GM10847 (cell line): Measurements from ENCODE around the gene KIF1B.
A peak's percentile ranks its signal among the peaks of the same experiment; 100 is the strongest.

ENCODE experiments used
- POLR2A ChIP-seq: IDR thresholded peaks from 2 replicates; pipeline ENCODE4 v1.6.1; 2011; ENCODE audit not compliant: insufficient read length; ENCODE audit errors: extremely low read depth

KIF1B gene

DNA sequence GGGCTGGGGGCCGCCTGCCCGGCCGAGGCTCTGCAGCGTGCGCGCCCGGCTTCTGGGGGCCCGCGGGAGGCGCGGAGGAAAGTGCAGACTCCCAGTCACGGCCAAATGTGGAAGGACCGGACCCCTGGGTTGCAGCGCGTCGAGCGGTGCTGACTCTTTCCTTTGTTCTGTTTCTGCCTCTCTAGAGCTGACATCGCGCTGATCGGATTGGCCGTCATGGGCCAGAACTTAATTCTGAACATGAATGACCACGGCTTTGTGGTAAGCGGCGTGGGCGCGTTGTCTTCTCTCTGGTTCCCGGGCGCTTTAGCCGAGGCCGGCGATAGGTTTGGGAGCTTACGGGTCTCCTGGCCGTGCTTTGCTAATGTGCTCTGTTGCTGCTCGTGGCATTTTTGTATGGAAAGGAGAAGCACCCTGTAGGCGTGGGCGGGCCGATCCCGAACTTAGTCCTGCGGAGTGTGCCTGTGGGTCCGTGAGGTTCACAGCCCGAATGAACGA lies 189.1 kb downstream of the KIF1B start:
- no peak for TF ChIP-seq POLR2A

DNA sequence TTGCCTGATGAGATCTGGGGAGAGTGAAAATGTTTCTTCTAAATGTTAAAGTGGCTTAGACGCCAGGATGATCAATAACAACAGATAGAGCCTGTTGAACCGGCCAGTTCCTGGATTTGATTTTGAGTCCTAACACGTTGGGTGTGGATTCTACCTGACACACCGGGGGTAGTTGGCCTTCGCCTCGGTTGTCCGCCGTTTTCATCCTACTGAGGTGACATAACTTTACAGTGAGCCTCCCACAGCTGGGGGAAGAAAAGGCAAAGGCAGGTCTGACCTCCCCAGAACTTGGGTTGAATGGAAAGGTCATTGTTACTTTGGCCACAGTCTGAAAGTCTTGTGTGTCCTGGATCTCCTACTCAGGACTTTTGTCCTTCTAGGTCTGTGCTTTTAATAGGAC lies 189.6 kb downstream of the KIF1B start:
- no peak for TF ChIP-seq POLR2A

DNA sequence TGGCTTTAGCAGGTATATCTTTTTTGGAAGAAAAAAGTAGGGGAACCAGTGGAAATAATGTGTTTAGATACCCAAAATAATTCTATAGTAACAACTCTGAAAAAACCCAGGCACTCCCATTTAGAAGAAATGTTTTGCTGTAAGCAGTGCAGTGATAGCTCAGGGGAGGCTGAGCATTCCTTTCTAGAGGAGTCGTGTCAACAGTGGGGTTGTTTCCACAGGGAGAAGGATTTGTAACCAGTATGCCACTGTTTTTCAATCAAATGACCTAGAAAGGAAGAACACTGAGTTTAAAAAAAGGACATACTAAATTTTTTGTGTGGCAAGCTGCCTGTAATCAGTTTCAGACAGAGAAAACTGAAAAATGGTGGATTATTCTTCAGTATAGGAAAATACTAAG lies 190.9 kb downstream of the KIF1B start:
- no peak for TF ChIP-seq POLR2A

DNA sequence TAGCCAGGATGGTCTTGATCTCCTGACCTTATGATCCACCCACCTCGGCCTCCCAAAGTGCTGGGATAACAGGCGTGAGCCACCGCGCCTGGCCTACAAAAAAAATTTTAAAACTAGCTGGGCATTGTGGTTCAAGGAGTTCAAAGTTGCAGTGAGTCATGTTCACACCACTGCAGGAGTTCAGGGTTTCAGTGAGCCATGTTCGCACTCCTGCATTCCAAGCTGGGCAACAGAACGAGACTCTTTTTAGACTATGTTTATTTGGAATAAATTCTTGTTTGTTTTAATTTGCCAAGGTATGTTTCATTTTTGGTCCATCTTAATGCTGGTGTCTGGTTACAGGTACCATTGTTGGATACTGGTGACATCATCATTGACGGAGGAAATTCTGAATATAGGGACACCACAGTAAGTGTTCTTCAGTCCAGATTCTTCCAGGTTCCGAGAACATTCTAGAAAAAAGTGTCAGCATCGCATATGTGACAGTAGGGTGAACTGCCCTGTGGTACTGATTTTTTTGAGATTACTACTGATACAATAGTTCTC lies 192.4 kb downstream of the KIF1B start:
- no peak for TF ChIP-seq POLR2A

DNA sequence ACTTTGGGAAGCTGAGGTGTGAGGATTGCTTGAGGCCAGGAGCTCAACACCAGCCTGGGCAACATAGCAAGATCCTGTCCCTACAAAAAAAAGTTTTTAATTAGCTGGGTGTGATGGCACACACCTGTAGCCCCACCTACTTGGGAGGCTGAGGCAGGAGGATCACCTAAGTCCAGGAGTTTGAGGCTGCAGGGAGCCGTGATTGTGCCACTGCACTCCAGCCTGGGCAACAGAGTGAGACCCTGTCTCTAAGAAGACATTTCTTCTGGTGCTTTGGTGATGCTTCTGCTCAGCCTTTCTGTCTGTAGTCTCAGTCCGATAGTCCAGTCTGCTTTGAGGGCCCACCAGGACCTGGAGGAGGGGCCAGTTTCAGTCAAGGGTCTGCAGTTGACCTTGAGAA lies 196.8 kb downstream of the KIF1B start:
- no peak for TF ChIP-seq POLR2A

DNA sequence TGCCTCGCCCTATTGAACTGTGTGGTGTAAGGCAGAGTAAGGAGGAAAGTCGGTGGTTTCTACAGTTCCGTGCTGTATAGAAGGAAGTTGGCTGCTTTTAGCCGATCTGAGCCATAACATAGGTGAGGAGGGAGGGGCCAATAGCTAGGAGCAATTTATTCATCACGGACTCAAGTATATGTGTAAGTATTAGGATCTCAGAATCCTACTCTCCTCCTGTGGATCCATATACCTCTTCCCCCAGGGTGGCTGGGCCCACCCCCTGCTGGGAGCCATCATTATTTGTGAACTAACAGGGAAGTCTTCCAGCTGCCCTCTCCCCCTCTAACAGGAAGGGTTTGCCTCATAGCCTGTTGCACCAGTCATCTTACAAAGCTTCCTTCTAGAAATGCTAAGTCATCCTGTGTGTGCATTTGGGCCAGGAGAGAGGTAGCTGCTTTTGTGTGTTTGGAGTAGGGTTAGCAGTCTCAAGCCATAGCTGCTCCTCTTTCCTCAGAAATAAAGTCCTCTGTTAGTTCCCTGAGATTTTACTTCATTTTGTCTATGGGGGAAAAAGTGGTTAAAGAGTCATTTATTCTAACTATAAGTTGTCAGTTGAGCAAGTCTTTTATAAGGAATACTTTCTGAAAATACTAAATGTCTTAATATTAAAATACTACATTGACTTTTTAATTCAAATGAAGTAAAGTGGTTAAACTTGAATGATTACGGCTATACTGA lies 205.0 kb downstream of the KIF1B start:
- no peak for TF ChIP-seq POLR2A

DNA sequence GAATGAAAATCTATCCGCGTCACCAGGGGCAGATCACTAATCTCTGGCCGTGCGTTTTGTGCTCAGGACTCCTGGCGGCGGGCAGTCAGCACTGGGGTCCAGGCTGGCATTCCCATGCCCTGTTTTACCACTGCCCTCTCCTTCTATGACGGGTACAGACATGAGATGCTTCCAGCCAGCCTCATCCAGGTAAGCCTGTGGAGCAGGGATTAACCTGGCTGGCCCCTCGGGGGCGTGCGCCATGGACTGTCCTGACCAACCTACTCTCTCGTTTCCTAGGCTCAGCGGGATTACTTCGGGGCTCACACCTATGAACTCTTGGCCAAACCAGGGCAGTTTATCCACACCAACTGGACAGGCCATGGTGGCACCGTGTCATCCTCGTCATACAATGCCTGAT lies 209.0 kb downstream of the KIF1B start:
- no peak for TF ChIP-seq POLR2A

DNA sequence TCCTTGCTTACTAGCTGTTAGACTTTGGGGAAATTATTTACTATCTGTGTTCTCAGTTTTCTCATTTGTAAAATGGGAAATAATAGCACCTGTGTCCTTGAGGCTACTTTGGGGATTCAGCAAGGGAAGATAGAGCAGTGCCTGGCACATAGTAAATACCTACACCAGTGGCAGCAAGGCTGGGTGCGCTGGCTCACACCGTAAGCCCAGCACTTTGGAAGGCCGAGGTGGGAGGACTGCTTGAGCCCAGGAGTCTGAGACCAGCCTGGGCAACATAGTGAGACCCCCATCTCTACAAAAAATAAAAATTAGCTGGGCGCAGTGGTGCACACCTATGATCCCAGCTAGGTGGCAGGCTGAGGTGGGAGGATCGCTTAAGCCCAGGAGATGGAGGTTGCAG lies 211.3 kb downstream of the KIF1B start:
- TF ChIP-seq POLR2A = no peak

DNA sequence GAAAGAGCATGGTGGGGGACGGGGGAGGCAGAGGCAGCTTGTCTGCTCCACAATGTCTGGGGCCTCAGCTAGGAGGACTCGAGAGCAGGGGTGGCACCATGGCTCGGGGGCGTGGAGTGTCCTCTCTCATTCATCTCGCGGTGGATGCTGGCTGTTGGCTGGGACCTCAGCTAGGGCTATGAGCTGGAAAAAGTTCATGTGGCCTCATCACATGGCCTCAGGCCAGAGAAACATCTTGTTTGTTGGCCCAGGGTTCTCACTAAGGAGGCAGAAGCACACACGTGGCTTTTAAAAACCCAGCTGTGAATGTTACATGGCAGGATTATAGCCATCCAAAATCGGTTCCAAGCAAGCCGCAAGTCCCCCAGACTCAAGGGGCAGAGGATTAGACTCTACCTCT lies 213.7 kb downstream of the KIF1B start:
- no peak for TF ChIP-seq POLR2A

DNA sequence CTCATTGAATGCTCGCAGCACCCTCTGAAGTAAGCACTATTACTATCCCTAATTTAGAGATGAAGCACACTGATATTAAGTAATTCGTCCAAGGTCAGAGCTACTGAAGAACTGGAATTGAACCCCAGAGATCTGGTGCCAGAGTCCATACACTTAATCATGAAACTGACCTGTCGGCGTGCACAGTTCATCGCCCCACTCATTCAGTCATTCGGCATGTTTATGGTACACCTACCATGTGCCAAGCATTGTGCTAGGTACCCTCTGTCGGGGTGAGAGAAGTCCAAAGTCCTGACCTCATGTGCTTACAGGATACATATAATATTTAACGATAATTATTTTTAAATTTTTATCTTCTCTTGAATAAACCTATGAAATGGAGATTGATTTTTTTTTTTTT lies 214.3 kb downstream of the KIF1B start:
- TF ChIP-seq POLR2A = no peak

DNA sequence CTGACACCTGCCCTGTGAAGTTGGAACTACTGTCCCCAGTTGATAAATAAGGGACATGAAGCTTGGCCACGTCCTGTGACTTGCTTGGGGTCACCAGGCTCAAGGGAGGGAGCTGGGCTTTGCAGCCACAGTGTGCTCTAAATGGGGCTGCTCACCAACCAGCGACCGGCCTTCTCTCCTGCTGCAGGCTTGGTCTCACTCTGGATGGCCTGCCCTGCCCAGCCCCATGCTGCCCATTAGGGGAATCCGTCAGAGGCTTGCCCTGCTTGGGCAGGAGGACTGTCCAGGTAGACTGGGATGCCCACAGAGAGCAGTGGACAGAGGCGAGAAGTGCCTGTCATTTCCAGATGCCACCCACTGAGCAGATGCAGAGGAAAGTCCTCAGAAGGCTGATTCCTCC lies 218.6 kb downstream of the KIF1B start:
- no peak for TF ChIP-seq POLR2A

DNA sequence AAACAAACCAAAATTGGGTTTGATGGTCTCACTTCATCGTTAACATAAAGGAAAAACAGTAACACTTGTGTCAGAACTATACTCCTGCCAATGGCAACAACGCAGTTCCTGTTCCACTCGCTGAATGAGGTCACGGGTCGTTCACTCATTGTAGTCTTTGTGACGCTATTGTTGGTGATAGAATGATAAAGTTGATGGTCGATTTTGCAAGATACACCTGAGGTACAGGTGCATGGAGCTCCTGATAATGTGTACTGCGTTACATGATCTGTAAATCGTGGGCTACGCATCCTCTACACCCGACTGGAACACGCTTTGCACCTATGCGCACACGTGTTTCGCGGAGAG lies 219.5 kb downstream of the KIF1B start:
- no peak for TF ChIP-seq POLR2A

DNA sequence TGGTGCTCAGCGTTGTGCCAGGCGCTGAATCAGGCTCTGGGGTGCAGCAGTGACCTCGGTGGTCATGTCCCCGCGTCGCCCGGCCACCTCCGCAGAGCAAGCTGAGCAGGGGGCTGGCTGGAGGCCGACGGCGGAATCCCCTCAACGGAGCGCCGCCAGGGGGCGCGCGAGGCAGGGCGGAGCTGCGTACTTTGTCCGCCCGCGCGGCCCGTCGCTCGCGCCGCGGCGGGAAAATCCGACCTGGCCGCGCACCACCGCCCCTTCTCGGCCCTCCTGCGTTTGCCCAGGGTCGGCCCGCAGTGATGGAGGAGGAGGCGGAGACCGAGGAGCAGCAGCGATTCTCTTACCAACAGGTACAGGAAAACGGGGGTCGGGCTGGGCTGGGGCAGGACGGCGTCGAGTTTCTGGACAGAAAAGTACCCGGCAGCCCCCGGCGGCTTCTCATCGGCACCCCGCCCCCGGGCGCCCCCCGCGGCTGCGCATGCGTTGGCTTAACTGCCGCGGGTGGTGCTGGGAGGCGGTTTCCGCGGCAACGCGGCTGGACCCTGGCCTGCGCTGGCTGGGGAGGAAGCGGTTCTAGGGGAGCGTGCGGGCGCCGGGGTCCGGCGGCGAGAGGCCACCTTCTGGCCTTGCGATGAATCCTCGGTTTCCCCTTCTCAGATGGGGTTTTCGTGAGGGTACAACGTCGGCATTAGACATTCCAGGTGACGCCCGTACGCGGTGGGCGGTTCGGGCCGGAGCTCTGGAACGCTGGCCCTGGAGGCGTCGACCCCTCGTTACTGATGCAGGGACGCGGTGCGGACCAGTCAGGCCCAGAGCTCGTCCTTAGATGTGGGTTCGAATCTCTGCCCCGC lies 220.1 kb downstream of the KIF1B start, which contains the start of gene CENPS:
Gene CENPS (plus strand): TSS at position 218 of the 854 bp plus-strand sequence. CDS start 85 bp downstream, at position 303.
- peak; percentile 51 for TF ChIP-seq POLR2A
